NT2/D1 (cell line): Measurements from ENCODE around the gene EDIL3.

Source experiments
- DNase-seq: peaks from one replicate; pipeline ENCODE4 v3.0.0-alpha.2; 2011; ENCODE audit warnings: low read depth, low spot score
- H3K27me3 ChIP-seq: 2 replicates; pipeline ENCODE4 v1.6.0; 2011; ENCODE audit warnings: mild to moderate bottlenecking; ENCODE audit not compliant: insufficient read length, insufficient read depth
- H3K36me3 ChIP-seq: 2 replicates; pipeline ENCODE4 v1.6.1; 2011; ENCODE audit warnings: mild to moderate bottlenecking, low read length, mixed read lengths; ENCODE audit not compliant: insufficient read depth, insufficient read length
- H3K4me1 ChIP-seq: 2 replicates; pipeline ENCODE4 v1.5.1; 2011; ENCODE audit not compliant: insufficient read depth, insufficient read length
- H3K4me3 ChIP-seq: 2 replicates; pipeline ENCODE4 v1.5.1; 2011; ENCODE audit warnings: low read depth; ENCODE audit not compliant: insufficient read length
- H3K9ac ChIP-seq: 2 replicates; pipeline ENCODE4 v1.6.0; 2011; ENCODE audit warnings: low read depth; ENCODE audit not compliant: insufficient read length
- H3K9me3 ChIP-seq: 2 replicates; pipeline ENCODE4 v1.5.1; 2011; ENCODE audit warnings: mild to moderate bottlenecking, low read length; ENCODE audit not compliant: insufficient read depth
- SUZ12 ChIP-seq: IDR thresholded peaks from 2 replicates; pipeline ENCODE4 v1.6.1; 2011; ENCODE audit not compliant: insufficient read length, insufficient read depth; ENCODE audit errors: extremely low read depth
- YY1 ChIP-seq: IDR thresholded peaks from 2 replicates; pipeline ENCODE4 v1.6.1; 2011; ENCODE audit not compliant: insufficient read length, insufficient read depth
- ZNF274 ChIP-seq: IDR thresholded peaks from 2 replicates; pipeline ENCODE4 v1.6.1; 2011; ENCODE audit warnings: mild to moderate bottlenecking, low read depth, low read length

EDIL3 gene

DNA sequence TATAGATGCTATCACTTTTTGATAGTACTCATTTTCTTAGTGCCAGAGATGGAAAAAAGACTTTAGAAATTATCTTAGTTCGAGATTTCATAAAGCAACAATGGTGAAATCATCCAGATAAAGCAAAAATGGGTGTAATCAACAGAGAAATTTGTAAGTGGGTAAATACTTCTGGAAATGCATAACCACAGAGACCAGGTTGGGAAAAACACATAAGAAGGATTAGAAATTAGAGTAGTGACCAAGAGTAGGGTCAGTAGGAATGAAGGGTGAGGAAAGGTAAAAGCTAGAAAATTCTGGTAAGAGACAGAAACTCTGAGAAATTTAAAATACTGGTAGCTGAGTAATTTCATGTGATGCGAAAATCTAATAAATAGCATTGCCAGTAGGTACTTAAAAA lies 11.2 kb downstream of the EDIL3 start:
- no peak for DNase-seq
- no peak for TF ChIP-seq ZNF274
- Histone ChIP-seq H3K36me3 (no peaks in the 10 kb centered on the region), H3K27me3 (no peaks in the 10 kb centered on the region), H3K9ac (no peak overlapping the region), H3K4me1 (no peaks in the 10 kb centered on the region), H3K4me3 (no peak overlapping the region), H3K9me3 (no peaks in the 10 kb centered on the region)

GRCh38 chr5:84372066-84372695 lies 12.5 kb downstream of the EDIL3 start:
- Histone ChIP-seq H3K9me3 (no peaks in the 10 kb centered on the region), H3K36me3 (no peaks in the 10 kb centered on the region), H3K9ac (no peak overlapping the region), H3K27me3 (no peaks in the 10 kb centered on the region), H3K4me3 (no peak overlapping the region), H3K4me1 (no peaks in the 10 kb centered on the region)
- DNase-seq: no peak
- no peak for TF ChIP-seq YY1
- TF ChIP-seq ZNF274: no peak
- TF ChIP-seq SUZ12: no peak

DNA sequence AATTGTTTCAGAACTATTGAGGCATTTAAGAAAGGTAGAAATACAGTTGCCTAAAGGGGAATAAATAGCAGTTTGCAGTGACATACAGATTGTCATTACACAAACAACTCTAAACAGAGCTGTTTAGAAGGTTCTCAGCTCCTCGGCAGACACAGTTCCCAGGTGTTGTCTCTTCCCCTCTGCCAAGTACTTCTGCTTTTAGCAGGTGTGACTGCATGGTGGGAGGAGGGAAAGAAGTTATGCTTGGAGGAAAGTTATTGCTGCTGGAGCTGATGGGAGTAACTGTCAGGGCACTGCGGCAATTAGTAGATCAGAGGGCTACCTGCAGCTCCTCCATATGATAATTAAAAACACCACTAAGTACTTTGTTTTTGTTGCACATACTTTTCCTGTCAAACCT lies 14.5 kb downstream of the EDIL3 start:
- Histone ChIP-seq H3K4me1 (no peaks in the 10 kb centered on the region), H3K9ac (no peak overlapping the region), H3K9me3 (no peaks in the 10 kb centered on the region), H3K4me3 (no peak overlapping the region), H3K27me3 (no peaks in the 10 kb centered on the region), H3K36me3 (no peaks in the 10 kb centered on the region)
- no peak for TF ChIP-seq YY1
- TF ChIP-seq ZNF274: no peak
- no peak for TF ChIP-seq SUZ12
- no peak for DNase-seq

DNA sequence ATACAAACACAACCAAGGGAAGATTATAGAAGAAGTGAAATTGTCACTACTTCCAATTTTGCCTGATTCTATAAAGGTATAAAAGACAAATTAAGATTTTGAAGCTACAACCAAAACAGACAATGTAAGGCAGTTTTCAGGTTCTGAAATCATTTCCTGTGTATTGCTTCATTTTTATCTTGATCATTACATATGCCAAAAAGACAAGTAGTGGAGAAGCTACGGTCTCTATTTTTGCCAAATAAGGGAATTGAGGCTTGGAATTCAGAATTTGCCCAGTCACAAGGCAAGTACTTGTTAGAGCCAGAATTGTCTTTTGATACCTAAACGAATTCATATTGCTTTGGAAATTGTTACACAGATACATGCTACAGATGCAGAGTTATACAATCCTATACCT lies 20.6 kb downstream of the EDIL3 start:
- no peaks in the 10 kb centered on the region for H3K9me3 ChIP-seq
- H3K27me3 ChIP-seq: no peaks in the 10 kb centered on the region
- DNase-seq: no peak
- no peak overlapping the region for H3K9ac ChIP-seq
- H3K4me1 ChIP-seq: no peaks in the 10 kb centered on the region
- H3K36me3 ChIP-seq: no peaks in the 10 kb centered on the region
- TF ChIP-seq YY1: no peak
- TF ChIP-seq SUZ12: no peak
- TF ChIP-seq ZNF274: no peak
- H3K4me3 ChIP-seq: no peak overlapping the region

DNA sequence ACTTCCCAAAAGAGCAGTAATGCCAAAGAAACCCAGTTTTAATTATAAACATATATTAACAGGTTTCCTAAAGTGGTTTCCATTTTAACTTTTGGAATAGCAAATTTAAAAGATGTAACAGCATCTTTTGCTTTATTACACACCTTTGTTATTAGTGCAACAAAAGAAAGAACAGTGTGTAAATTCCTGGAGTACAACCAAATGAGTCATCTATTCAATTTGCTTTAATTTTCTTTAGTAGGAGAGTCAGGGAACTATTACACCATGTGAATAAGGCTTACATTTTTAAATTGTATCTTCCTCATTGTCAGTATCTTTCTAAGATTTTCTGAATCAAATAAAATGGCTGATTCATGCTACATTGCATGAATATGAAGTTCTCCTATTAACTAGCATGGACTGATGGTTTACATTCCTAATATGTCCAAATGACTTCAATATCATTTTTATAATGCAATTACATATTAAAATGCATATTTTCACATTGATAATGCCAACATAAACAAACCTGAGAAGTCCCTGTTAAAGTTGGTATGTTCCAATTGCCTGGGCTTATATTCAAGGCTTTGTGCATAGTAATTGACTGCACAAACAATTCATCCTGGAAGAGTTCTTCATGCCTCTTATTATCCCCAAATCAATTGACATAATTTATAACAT lies 22.5 kb downstream of the EDIL3 start:
- no peak overlapping the region for H3K9ac ChIP-seq
- TF ChIP-seq SUZ12: no peak
- TF ChIP-seq ZNF274: no peak
- no peak for TF ChIP-seq YY1
- H3K36me3 ChIP-seq: no peaks in the 10 kb centered on the region
- no peaks in the 10 kb centered on the region for H3K9me3 ChIP-seq
- no peaks in the 10 kb centered on the region for H3K27me3 ChIP-seq
- no peak for DNase-seq
- H3K4me1 ChIP-seq: no peaks in the 10 kb centered on the region
- no peak overlapping the region for H3K4me3 ChIP-seq

- no peaks in the 10 kb centered on the region for H3K4me1 ChIP-seq
- H3K36me3 ChIP-seq: no peaks in the 10 kb centered on the region
- no peaks in the 10 kb centered on the region for H3K9me3 ChIP-seq
- no peaks in the 10 kb centered on the region for H3K27me3 ChIP-seq
- H3K4me3 ChIP-seq: no peak overlapping the region
- H3K9ac ChIP-seq: no peak overlapping the region
- TF ChIP-seq SUZ12: no peak
- no peak for TF ChIP-seq YY1
- TF ChIP-seq ZNF274: no peak
- no peak for DNase-seq
Observed at GRCh38 chr5:84361572-84361971, 23.1 kb downstream of the EDIL3 start.

DNA sequence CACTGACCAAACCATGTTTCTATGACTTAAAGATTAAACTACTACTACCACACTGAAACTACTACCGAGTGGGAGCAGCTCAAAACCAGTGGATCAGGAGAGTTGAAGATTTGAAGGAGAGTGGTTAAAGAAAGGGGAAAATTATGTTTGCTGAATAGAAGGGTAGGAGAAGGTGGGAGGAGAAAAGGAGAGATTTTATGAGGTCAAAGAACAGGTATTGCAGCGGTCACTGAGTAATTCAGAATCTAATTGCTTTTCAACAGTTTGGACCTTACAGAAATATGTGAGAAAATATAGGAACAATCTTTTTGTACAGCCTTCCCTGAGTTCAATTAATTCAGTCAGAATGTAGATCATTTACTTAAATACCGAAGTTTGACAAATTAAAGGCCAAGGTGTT lies 24.6 kb downstream of the EDIL3 start:
- H3K9ac ChIP-seq: no peak overlapping the region
- no peaks in the 10 kb centered on the region for H3K27me3 ChIP-seq
- H3K4me3 ChIP-seq: no peak overlapping the region
- no peak for DNase-seq
- H3K4me1 ChIP-seq: no peaks in the 10 kb centered on the region
- TF ChIP-seq ZNF274: no peak
- TF ChIP-seq SUZ12: no peak
- TF ChIP-seq YY1: no peak
- no peaks in the 10 kb centered on the region for H3K9me3 ChIP-seq
- no peaks in the 10 kb centered on the region for H3K36me3 ChIP-seq

- Histone ChIP-seq H3K4me3 (no peak overlapping the region), H3K9ac (no peak overlapping the region), H3K36me3 (no peaks in the 10 kb centered on the region), H3K27me3 (no peaks in the 10 kb centered on the region), H3K4me1 (no peaks in the 10 kb centered on the region), H3K9me3 (no peaks in the 10 kb centered on the region)
- DNase-seq: no peak
- TF ChIP-seq YY1 (no peak), SUZ12 (no peak), ZNF274 (no peak)
Observed at GRCh38 chr5:84354101-84354500, 30.6 kb downstream of the EDIL3 start.
